OCI-LY3 (cell line): ENCODE measurements around the gene ST14.

ENCODE experiments used
- H2AFZ ChIP-seq: fragments of 200-600, 300-600 bp; shearing (Covaris generic); 2 replicates; pipeline ENCODE4 v1.6.0; 2014; ENCODE audit warnings: antibody characterized with exemption, low read depth, low read length
- H3K27ac ChIP-seq: fragments of 200-600, 300-600 bp; sonication (generic); 2 replicates; pipeline ENCODE4 v1.5.1; 2014; ENCODE audit warnings: mild to moderate bottlenecking, low read length, moderate library complexity, mixed read lengths
- H3K27me3 ChIP-seq: fragments of 200-600, 300-600 bp; sonication (generic); 2 replicates; pipeline ENCODE4 v1.6.1; 2014; ENCODE audit warnings: low read depth, low read length, mixed read lengths
- H3K36me3 ChIP-seq: fragments of 200-600, 300-600 bp; sonication (generic); replicated peaks from 2 replicates; pipeline ENCODE3; 2014; ENCODE audit warnings: low read depth, low read length, mixed read lengths
- H3K4me1 ChIP-seq: fragments of 300-600, 200-600 bp; sonication (generic); 2 replicates; pipeline ENCODE4 v1.6.1; 2014; ENCODE audit warnings: low read length, mixed read lengths
- H3K4me2 ChIP-seq: fragments of 200-600, 300-600 bp; sonication (generic); 2 replicates; pipeline ENCODE4 v1.6.1; 2014; ENCODE audit warnings: low read length, mixed read lengths
- H3K4me3 ChIP-seq: fragments of 300-600, 200-600 bp; sonication (generic); 2 replicates; pipeline ENCODE4 v1.5.1; 2014; ENCODE audit warnings: antibody characterized with exemption, mild to moderate bottlenecking, low read length, moderate library complexity
- H3K79me2 ChIP-seq: fragments of 300-600, 200-600 bp; shearing (Covaris generic); 2 replicates; pipeline ENCODE4 v1.6.1; 2014; ENCODE audit warnings: mild to moderate bottlenecking, low read length, mixed read lengths
- H3K9ac ChIP-seq: fragments of 300-600, 200-600 bp; shearing (Covaris generic); 2 replicates; pipeline ENCODE4 v1.6.0; 2014; ENCODE audit warnings: mild to moderate bottlenecking, low read length, moderate library complexity
- H3K9me3 ChIP-seq: fragments of 200-600, 300-600 bp; shearing (Covaris generic); 2 replicates; pipeline ENCODE4 v1.6.1; 2014; ENCODE audit warnings: low read length, mixed read lengths; ENCODE audit not compliant: insufficient read depth
- H4K20me1 ChIP-seq: fragments of 200-600, 300-600 bp; sonication (generic); 2 replicates; pipeline ENCODE4 v1.6.1; 2016; ENCODE audit warnings: low read length, mixed read lengths; ENCODE audit not compliant: insufficient read depth
- CTCF ChIP-seq: fragments of 200-600, 300-600 bp; sonication (generic); IDR thresholded peaks from 2 replicates; pipeline ENCODE4 v1.5.1; 2014; ENCODE audit warnings: antibody characterized with exemption, low read length, low read depth
- EZH2phosphoT487 ChIP-seq: fragments of 200-600 bp; shearing (Covaris generic); IDR thresholded peaks from 2 replicates; pipeline ENCODE4 v1.6.1; 2018; ENCODE audit warnings: antibody characterized with exemption, mixed run types, low read depth

The ST14 gene

DNA sequence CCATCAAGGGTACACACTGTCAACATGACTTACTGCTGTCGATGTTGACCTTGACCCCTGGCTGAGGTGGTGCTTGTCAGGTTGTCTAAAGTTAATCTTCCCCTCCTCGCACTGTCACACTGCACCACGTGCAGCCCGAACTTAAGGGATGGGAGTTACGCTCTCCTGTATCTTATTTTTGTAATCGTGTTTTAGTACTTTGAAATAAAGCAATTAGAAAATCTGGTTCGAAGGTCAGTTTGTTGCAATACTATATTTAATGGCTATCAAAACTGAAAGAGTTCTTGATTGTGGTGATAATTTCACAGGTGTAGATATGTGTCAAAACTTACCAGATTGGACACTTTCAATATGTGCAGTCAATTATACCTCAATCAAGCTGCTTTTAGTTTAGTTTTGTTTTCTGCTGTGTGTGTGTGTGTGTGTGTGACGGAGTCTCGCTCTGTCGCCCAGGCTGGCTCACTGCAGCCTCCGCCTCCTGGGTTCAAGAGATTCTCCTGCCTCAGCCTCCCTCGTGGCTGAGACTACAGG, 10.7 kb upstream of the ST14 start:
- Histone ChIP-seq H2AFZ (no peak overlapping the region), H3K4me1 (peaks cover 58% of the 10 kb centered on the region), H3K27ac (no peak overlapping the region), H3K4me3 (no peak overlapping the region), H3K79me2 (no peaks in the 10 kb centered on the region), H3K9ac (no peak overlapping the region), H3K9me3 (no peaks in the 10 kb centered on the region), H4K20me1 (no peaks in the 10 kb centered on the region), H3K27me3 (no peaks in the 10 kb centered on the region), H3K36me3 (peaks cover 12% of the 10 kb centered on the region), H3K4me2 (no peak overlapping the region)
- TF ChIP-seq EZH2phosphoT487, result no peak
- TF ChIP-seq CTCF, result no peak

DNA sequence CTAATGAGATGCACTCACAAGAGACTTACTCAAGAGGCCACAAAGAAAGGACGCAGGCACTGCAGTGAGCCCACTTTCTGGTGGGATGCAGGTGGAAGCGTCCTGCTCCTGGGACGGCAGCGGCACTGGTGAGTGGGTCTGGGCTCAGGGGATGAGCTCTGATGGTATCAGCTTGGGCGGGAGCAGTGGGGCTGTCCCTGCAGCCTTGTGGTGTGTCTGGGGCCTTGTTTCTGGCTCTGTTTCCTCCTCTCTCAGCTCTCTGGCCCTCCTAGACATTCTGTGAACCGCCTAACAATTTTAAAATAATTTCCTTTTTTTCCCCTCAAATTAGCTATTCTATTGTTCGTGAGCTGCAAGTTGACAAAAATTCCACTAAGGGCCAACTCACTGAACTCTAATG, 8.8 kb upstream of the ST14 start:
- no peaks in the 10 kb centered on the region for H3K79me2 ChIP-seq
- peak overlapping the region; percentile 64 for H3K4me2 ChIP-seq
- no peaks in the 10 kb centered on the region for H3K36me3 ChIP-seq
- no peak for TF ChIP-seq CTCF
- TF ChIP-seq EZH2phosphoT487, result no peak
- peak overlapping the region; percentile 41 for H3K4me3 ChIP-seq
- no peaks in the 10 kb centered on the region for H4K20me1 ChIP-seq
- peak overlapping the region; percentile 87 for H3K27ac ChIP-seq
- H3K4me1 ChIP-seq, result peaks cover 70% of the 10 kb centered on the region
- no peaks in the 10 kb centered on the region for H3K27me3 ChIP-seq
- H3K9me3 ChIP-seq, result no peaks in the 10 kb centered on the region
- peak overlapping the region; percentile 27; the same call in 1 of the 2 replicates for H3K9ac ChIP-seq
- no peak overlapping the region for H2AFZ ChIP-seq

GRCh38 chr11:130151196-130151595, 8.4 kb upstream of the ST14 start:
- H3K4me2 ChIP-seq, result peak overlapping the region; percentile 64
- peak overlapping the region; percentile 41 for H3K4me3 ChIP-seq
- TF ChIP-seq CTCF, result no peak
- no peak for TF ChIP-seq EZH2phosphoT487
- H3K27me3 ChIP-seq, result no peaks in the 10 kb centered on the region
- peak overlapping the region; percentile 87 for H3K27ac ChIP-seq
- no peaks in the 10 kb centered on the region for H3K36me3 ChIP-seq
- H3K9ac ChIP-seq, result peak overlapping the region; percentile 27; the same call in 1 of the 2 replicates
- H3K79me2 ChIP-seq, result no peaks in the 10 kb centered on the region
- H3K9me3 ChIP-seq, result no peaks in the 10 kb centered on the region
- peaks cover 70% of the 10 kb centered on the region for H3K4me1 ChIP-seq
- no peaks in the 10 kb centered on the region for H4K20me1 ChIP-seq
- H2AFZ ChIP-seq, result no peak overlapping the region

GRCh38 chr11:130156108-130157022, 3.2 kb upstream of the ST14 start:
- TF ChIP-seq EZH2phosphoT487 (no peak), CTCF (no peak)
- Histone ChIP-seq H4K20me1 (no peaks in the 10 kb centered on the region), H3K4me2 (peak overlapping the region; percentile 43), H3K9ac (no peak overlapping the region), H3K36me3 (no peaks in the 10 kb centered on the region), H3K79me2 (peaks cover 15% of the 10 kb centered on the region), H3K27me3 (peaks cover 24% of the 10 kb centered on the region), H3K4me3 (no peak overlapping the region), H3K27ac (no peak overlapping the region), H3K4me1 (peaks cover 50% of the 10 kb centered on the region), H3K9me3 (no peaks in the 10 kb centered on the region), H2AFZ (no peak overlapping the region)
